Naive thymus-derived CD8-positive, alpha-beta T cell (primary cell): ENCODE results near the gene TRPV3. TPM values are rescaled to one million over a fixed set of nuclear protein-coding genes. Genes with fewer than 3 reads are reported as not detected.
"Not testable (repeated sequence)": the region's sequence is repeated elsewhere in the genome, so short reads cannot be mapped to it uniquely, and the experiment has no call there.

Experiments
- ATAC-seq, 2 donors: fragments of 150-1000 bp; cut with Tn5 transposase in 1 of 2; sonication (Bioruptor Pico), chemical (Tn5 transposase) in 1 of 2; 1 replicate in 1 of 2; 2 replicates in 1 of 2; pipeline ENCODE4 v1.10.0; 2021; ENCODE audit warnings: mild to moderate bottlenecking in 2 of 2, moderate library complexity in 2 of 2
- POLR2A ChIA-PET: fragments of 350-600 bp; sonication (Branson Sonifier 250); formaldehyde crosslinking; loops from one replicate; lab custom pipeline; 2021; ENCODE audit warnings: antibody characterized with exemption; lab: Charles Lee
- DNase-seq, 10 donors: peaks; one replicate each; pipeline versions ENCODE4 v3.0.0 to v3.0.0-alpha.2; 2020 to 2022
- H3K27ac Mint-ChIP-seq, 10 donors: one replicate each; pipeline ENCODE4 v1.8.0; 2020 to 2022; ENCODE audit warnings: mild to moderate bottlenecking in 10 of 10, mixed read lengths in 10 of 10, moderate library complexity in 4 of 10, inconsistent platforms in 1 of 10
- H3K27me3 Mint-ChIP-seq, 5 donors: one replicate each; pipeline ENCODE4 v1.8.0; 2021 to 2022; ENCODE audit warnings: mixed read lengths in 5 of 5
- H3K36me3 Mint-ChIP-seq, 3 donors: one replicate each; pipeline ENCODE4 v1.8.0; 2020 to 2022; ENCODE audit warnings: mixed read lengths in 3 of 3, mild to moderate bottlenecking in 2 of 3, inconsistent platforms in 1 of 3
- H3K4me1 Mint-ChIP-seq, 4 donors: one replicate each; pipeline ENCODE4 v1.8.0; 2021 to 2022; ENCODE audit warnings: mixed read lengths in 4 of 4
- H3K4me3 Mint-ChIP-seq, 10 donors: one replicate each; pipeline ENCODE4 v1.8.0; 2020 to 2022; ENCODE audit warnings: mild to moderate bottlenecking in 10 of 10, mixed read lengths in 10 of 10, moderate library complexity in 6 of 10, inconsistent platforms in 1 of 10
- H3K9me3 Mint-ChIP-seq, 9 donors: one replicate each; pipeline ENCODE4 v1.8.0; 2020 to 2022; ENCODE audit warnings: mixed read lengths in 9 of 9, mild to moderate bottlenecking in 3 of 9, inconsistent platforms in 1 of 9, moderate library complexity in 1 of 9
- polyA plus RNA-seq, 3 donors: library from polyadenylated mRNA; unstranded; fragments of 300-500 nt; fragmentation: Illumina TruSeq; gene quantifications; one replicate each; pipeline ENCODE4 v1.2.3, GENCODE V29; 2021
- total RNA-seq, 8 experiments: library from RNA in 2 of 8; stranded (reverse) in 2 of 8; gene quantifications; one replicate each; pipeline ENCODE4 v1.2.3 and lab custom pipeline; 2021 to 2026

Gene TRPV3
- total and polyA plus RNA-seq, 5 experiments from 2014 or later = 0.13 to 0.47 (median 0.38) TPM; not detected in 2

DNA sequence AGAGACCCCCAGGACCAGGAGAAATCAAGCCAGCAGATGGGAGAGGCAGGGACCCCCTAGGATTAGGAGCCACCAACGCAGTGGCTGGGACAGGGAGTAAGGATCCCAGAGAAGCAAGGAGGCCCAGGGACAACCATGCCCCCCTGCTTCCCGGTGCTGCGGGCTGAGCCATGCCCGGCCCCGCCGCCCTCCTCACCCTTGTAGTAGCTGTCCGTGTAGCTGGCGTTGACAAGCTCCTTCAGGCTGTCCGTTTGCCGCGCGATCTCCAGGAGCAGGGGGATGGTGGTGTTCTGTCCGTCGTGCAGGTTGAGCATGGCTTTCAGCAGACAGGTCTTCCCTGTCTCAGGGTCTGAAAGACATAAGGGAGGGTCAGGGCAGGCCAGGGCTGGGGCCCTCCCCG is 33.2 kb upstream of the TRPV3 start:
- no peak overlapping the region for H3K4me3 Mint-ChIP-seq
- DNase-seq = peak in 1 of 10 donors; percentile 32
- H3K27ac Mint-ChIP-seq = no peak overlapping the region
- POLR2A ChIA-PET = no interaction called here
- H3K9me3 Mint-ChIP-seq = no peaks in the 10 kb centered on the region
- peaks cover 0 to 1% (median 0%) of the 10 kb centered on the region in 4 donors for H3K4me1 Mint-ChIP-seq
- peaks cover 0 to 31% (median 8%) of the 10 kb centered on the region in 3 donors for H3K36me3 Mint-ChIP-seq
- no peak for ATAC-seq
- no peaks in the 10 kb centered on the region for H3K27me3 Mint-ChIP-seq

DNA sequence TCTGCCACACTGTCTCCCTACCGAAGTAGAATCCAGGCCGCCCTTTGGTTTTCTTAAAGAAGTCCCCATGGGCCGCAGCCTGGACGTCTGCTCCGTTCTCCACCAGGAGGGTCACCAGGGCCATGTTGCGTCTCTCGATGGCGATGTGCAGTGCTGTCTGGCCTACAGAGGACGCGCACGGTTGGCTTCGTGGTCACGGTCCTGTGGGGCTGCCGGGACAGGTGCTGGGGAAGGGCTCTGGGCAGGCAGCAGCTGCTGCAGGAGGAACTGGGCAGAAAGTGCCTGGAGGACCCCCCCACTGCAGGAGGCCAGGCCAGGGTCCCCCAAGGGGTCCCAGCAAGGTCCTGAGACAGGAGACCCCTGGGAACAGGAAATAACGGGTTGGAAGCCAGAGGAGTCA is 32.6 kb upstream of the TRPV3 start:
- H3K4me3 Mint-ChIP-seq = no peak overlapping the region
- no peaks in the 10 kb centered on the region for H3K9me3 Mint-ChIP-seq
- no peaks in the 10 kb centered on the region for H3K27me3 Mint-ChIP-seq
- peaks cover 0 to 35% (median 8%) of the 10 kb centered on the region in 3 donors for H3K36me3 Mint-ChIP-seq
- peaks cover 0 to 1% (median 0%) of the 10 kb centered on the region in 4 donors for H3K4me1 Mint-ChIP-seq
- ATAC-seq = no peak
- DNase-seq = no peak
- no peak overlapping the region for H3K27ac Mint-ChIP-seq
- POLR2A ChIA-PET = no interaction called here

DNA sequence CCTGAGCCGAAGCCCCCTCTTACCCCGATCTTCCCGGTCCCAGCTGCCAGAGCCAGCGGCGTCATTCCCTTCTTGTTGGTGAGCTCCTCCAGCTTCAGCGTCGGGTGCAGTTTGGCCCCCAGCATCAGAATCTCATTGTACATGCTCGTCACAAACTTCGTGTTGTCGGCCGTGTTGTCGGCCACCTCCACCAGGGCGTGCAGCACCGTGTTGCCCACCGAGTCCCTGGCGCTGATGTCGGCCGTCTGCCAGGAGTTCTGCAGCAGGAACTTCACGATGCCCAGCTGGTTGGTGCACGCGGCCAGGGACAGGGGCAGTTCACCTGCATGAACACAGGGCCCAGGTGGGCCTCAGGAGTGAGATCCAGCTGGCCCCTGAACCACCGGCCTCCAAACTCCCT is 32.2 kb upstream of the TRPV3 start:
- DNase-seq (no peak), ATAC-seq (no peak)
- Mint-ChIP-seq H3K36me3 (peaks cover 0 to 36% (median 8%) of the 10 kb centered on the region in 3 donors), H3K27ac (no peak overlapping the region), H3K4me1 (peaks cover 0 to 1% (median 0%) of the 10 kb centered on the region in 4 donors), H3K4me3 (no peak overlapping the region), H3K9me3 (no peaks in the 10 kb centered on the region), H3K27me3 (no peaks in the 10 kb centered on the region)
- POLR2A ChIA-PET = no interaction called here

DNA sequence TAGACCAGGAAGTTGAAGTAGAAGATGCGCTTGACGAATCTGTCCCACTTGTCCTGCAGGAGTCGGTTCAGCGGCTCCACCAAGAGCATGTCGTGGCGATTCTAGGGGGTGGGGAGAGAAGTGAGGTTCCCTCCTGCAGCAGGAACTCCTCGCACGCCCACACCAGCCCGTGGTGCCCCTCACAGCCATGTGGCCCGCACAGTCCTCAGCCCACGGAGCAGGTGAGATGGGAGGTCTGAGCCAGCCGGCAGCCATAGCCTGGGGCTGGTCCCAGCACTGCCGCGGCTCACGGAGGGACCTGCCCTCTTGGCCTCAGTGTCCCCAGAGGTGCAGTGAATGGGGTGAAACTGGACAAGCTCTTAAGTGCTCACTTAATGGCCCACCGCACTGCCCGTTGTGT is 28.2 kb upstream of the TRPV3 start:
- ATAC-seq = no peak
- no peak overlapping the region for H3K27ac Mint-ChIP-seq
- DNase-seq = no peak
- POLR2A ChIA-PET = no interaction called here
- no peaks in the 10 kb centered on the region for H3K9me3 Mint-ChIP-seq
- no peak overlapping the region for H3K4me3 Mint-ChIP-seq
- no peaks in the 10 kb centered on the region for H3K4me1 Mint-ChIP-seq
- no peaks in the 10 kb centered on the region for H3K27me3 Mint-ChIP-seq
- peaks cover 0 to 40% (median 10%) of the 10 kb centered on the region in 3 donors for H3K36me3 Mint-ChIP-seq

DNA sequence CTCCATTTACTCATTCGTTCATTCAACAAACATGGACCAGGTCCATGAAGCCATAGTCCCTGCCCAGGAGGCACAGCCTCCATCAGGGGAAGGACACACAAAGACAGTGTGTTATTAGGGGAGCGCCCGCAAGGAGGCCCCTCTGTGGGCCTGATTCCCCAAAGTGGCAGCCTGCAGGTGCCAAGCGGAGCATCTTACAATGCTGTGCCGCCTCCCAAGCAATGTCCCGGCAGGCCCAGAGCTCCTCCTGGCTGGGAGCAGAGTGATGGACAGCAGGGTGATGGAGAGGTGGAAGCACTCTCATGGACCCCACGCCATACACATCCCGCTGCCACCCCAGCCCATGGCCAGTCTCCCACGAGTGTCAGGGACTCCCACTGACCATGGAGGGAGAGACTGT is 25.8 kb upstream of the TRPV3 start:
- Mint-ChIP-seq H3K4me3 (no peak overlapping the region), H3K4me1 (no peaks in the 10 kb centered on the region), H3K27me3 (no peaks in the 10 kb centered on the region), H3K27ac (no peak overlapping the region), H3K9me3 (no peaks in the 10 kb centered on the region), H3K36me3 (peaks cover 0 to 35% (median 18%) of the 10 kb centered on the region in 3 donors)
- ATAC-seq (no peak), DNase-seq (no peak)
- POLR2A ChIA-PET = no interaction called here

DNA sequence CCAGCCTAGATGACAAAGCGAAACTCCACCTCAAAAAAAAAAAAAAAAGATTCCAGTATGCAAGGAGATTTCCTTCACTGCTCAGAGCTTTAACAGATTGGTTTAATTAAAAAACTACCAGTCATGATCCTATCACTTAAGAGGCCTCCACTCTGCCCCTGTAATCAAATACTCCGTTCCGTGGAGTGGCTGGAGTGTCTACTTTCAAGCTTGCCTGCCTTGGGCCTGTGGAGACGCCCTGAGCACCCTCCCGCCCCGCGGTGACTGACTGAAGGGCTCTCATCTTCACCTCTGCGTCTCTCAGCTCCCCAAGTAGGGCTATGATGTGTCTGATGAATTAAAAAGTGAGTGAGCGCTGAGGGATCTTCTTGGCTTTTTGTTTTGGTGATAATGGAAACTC is 25.3 kb upstream of the TRPV3 start:
- DNase-seq (no peak), ATAC-seq (no peak)
- Mint-ChIP-seq H3K36me3 (peaks cover 0 to 35% (median 19%) of the 10 kb centered on the region in 3 donors), H3K4me3 (no peak overlapping the region), H3K9me3 (no peaks in the 10 kb centered on the region), H3K27ac (no peak overlapping the region), H3K4me1 (no peaks in the 10 kb centered on the region), H3K27me3 (no peaks in the 10 kb centered on the region)
- POLR2A ChIA-PET = interaction anchor here (0.7 kb wide), 1 partner anchor 29 kb away, joined by 3 read pairs; no protein-coding TSS in a partner anchor

DNA sequence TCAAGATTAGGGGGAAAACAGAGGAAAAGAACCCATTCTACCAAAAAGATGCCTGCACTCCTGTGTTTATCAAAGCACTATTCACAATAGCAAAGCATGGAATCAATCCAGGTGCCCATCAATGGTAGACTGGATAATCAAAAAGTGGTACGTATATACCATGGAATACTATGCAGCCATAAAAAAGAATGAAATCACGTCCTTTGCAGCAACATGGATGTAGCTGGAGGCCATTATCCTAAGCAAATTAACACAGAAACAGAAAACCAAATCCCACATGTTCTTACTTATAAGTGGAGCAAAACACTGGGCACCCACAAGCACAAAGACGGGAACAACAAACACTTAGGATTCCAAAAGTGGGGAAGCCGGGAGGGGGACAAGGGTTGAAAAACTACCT is 21.1 kb upstream of the TRPV3 start:
- H3K36me3 Mint-ChIP-seq = peaks cover 0 to 23% (median 17%) of the 10 kb centered on the region in 3 donors
- POLR2A ChIA-PET, DNase-seq, ATAC-seq, H3K4me3 Mint-ChIP-seq, H3K27me3 Mint-ChIP-seq, H3K9me3 Mint-ChIP-seq, H3K27ac Mint-ChIP-seq, H3K4me1 Mint-ChIP-seq: not testable (repeated sequence)

DNA sequence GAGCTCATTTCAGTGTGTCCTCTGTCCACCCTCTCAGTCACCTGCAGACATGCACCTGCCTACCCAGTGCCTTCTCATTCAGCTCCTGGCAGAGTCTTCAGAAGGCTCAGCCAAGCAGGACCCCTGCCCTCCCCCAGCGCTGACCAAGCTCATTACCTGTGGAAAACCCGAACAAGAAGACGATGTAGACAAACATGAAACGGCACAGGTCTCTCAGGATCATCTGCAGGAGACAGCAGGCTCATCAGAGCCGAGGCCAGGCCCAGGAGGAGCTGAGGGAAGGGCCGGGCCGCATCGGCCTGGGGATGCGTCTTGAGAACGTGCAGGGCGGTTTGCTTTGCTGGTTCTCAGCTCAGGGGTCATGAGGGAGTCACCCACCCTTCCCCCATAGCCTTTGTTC is 19.4 kb upstream of the TRPV3 start:
- Mint-ChIP-seq H3K4me1 (no peaks in the 10 kb centered on the region), H3K27me3 (no peaks in the 10 kb centered on the region), H3K4me3 (no peak overlapping the region), H3K36me3 (peaks cover 0 to 17% (median 17%) of the 10 kb centered on the region in 3 donors), H3K27ac (no peak overlapping the region), H3K9me3 (no peaks in the 10 kb centered on the region)
- ATAC-seq (no peak), DNase-seq (no peak)
- POLR2A ChIA-PET = no interaction called here

DNA sequence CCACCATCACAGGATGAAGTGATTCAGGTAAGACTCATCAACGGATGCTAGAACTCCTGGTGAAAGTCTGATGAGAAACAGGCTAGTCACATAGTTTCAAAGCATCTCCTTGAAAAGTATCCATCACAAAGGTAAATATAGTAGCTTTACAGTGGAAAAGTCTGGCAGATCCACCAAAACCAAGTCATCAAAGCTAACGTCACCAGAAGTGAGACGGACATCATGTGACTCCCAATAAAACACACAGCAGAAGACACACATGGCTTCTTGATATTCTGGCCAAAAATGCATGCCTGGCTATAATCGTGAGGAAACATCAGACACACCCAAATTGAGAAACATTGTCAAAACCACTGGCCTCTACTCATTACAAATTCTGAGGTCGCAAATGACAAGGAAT is 17.9 kb upstream of the TRPV3 start:
- H3K9me3 Mint-ChIP-seq = no peaks in the 10 kb centered on the region
- no peak overlapping the region for H3K27ac Mint-ChIP-seq
- POLR2A ChIA-PET = no interaction called here
- H3K27me3 Mint-ChIP-seq = no peaks in the 10 kb centered on the region
- H3K4me3 Mint-ChIP-seq = no peak overlapping the region
- no peaks in the 10 kb centered on the region for H3K4me1 Mint-ChIP-seq
- ATAC-seq (no peak), DNase-seq (no peak)
- peaks cover 0 to 17% (median 17%) of the 10 kb centered on the region in 3 donors for H3K36me3 Mint-ChIP-seq

DNA sequence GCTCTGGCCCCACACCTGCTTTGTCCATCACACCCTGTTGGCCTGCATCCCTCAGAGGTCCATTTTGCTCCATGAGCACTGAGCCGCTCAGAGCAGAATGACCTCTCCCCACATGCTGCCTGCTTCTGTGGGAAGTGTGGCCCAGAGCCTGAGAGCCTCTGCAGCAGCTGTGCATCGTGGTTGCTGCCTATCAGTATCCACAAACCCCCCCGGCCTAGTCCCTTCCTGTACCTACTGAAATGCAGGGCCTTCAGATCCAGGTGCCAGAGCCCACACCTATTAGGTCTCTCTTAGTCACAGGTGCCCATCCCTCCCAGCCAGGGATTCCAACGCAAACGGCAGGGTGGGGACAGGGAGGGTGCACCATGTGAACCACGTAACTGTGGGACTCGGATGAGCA is 16.6 kb upstream of the TRPV3 start:
- no peak overlapping the region for H3K4me3 Mint-ChIP-seq
- peaks cover 0 to 2% (median 0%) of the 10 kb centered on the region in 4 donors for H3K4me1 Mint-ChIP-seq
- no peaks in the 10 kb centered on the region for H3K9me3 Mint-ChIP-seq
- POLR2A ChIA-PET = no interaction called here
- H3K36me3 Mint-ChIP-seq = peaks cover 0 to 13% (median 9%) of the 10 kb centered on the region in 3 donors
- no peak for DNase-seq
- no peak overlapping the region for H3K27ac Mint-ChIP-seq
- no peaks in the 10 kb centered on the region for H3K27me3 Mint-ChIP-seq
- no peak for ATAC-seq

DNA sequence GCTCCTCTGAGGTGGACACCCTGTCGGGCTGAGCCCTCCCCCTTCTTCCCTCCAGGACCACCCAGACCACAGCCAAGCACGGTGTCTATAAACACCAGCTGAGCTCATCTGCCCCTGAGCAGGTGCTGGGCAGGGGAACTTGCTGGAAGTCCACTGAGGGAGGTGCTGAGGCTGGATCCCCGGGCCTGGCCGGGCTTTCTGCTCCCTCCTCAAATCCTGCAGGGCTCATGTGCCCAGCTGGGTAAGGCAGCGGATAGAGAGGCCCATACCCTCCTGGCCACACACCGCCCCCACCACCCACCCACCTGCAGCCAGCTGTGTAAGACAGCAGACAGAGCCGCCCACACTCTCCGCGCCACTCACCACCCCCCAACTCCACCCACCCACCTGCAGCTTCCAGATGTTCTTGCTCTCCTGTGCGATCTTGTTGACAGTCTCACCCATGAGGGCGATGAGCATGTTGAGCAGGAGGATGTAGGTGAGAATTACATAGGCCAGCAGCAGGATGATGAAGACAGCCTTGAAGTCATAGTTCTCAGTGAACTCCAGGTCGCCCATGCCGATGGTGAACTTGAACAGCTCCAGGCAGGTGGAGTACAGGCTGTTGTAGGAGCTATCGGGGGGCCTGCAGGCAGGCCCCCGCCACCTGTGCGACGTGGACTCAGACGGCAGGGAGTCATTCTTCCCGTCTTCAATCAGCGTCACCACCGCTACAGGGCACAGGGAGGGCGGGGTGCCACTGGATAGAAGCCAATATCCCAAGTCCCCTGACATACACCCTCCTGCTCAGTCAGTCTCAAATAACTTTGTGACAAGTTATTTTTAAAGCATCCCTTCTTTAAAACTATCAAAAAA is 15.9 kb upstream of the TRPV3 start:
- POLR2A ChIA-PET = no interaction called here
- DNase-seq = no peak

DNA sequence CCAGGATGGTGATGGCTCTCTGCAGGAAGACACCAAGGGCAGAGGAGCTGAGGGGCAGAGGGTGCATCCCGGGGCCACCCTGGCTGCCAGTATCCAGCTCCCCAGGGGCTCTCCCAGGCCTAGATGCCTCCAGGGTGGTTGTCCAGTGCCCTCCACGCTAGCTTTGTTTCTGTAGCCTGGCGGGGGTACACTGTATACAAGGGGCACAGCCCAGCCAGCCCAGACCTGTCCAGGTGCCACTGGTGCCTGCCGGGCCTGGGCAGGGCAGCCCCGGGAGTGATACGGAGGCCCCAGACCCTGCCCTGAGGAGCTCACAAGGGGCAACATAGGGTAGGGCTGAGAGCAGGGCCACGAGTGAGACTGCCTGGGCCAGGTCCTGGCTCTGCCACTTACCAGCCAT is 14.6 kb upstream of the TRPV3 start:
- no peak overlapping the region for H3K27ac Mint-ChIP-seq
- H3K27me3 Mint-ChIP-seq = no peaks in the 10 kb centered on the region
- no peak for DNase-seq
- H3K4me3 Mint-ChIP-seq = no peak overlapping the region
- no peak for ATAC-seq
- H3K9me3 Mint-ChIP-seq = no peaks in the 10 kb centered on the region
- H3K4me1 Mint-ChIP-seq = peaks cover 0 to 2% (median 0%) of the 10 kb centered on the region in 4 donors
- POLR2A ChIA-PET = no interaction called here
- peaks cover 0 to 14% (median 2%) of the 10 kb centered on the region in 3 donors for H3K36me3 Mint-ChIP-seq

More for the DNA sequence above, 15.9 kb upstream of the TRPV3 start:
- no peaks in the 10 kb centered on the region for H3K27me3 Mint-ChIP-seq
- peaks cover 0 to 2% (median 0%) of the 10 kb centered on the region in 4 donors for H3K4me1 Mint-ChIP-seq
- no peak overlapping the region for H3K27ac Mint-ChIP-seq
- no peak for ATAC-seq
- H3K4me3 Mint-ChIP-seq = no peak overlapping the region
- peaks cover 0 to 11% (median 3%) of the 10 kb centered on the region in 3 donors for H3K36me3 Mint-ChIP-seq
- H3K9me3 Mint-ChIP-seq = no peaks in the 10 kb centered on the region

DNA sequence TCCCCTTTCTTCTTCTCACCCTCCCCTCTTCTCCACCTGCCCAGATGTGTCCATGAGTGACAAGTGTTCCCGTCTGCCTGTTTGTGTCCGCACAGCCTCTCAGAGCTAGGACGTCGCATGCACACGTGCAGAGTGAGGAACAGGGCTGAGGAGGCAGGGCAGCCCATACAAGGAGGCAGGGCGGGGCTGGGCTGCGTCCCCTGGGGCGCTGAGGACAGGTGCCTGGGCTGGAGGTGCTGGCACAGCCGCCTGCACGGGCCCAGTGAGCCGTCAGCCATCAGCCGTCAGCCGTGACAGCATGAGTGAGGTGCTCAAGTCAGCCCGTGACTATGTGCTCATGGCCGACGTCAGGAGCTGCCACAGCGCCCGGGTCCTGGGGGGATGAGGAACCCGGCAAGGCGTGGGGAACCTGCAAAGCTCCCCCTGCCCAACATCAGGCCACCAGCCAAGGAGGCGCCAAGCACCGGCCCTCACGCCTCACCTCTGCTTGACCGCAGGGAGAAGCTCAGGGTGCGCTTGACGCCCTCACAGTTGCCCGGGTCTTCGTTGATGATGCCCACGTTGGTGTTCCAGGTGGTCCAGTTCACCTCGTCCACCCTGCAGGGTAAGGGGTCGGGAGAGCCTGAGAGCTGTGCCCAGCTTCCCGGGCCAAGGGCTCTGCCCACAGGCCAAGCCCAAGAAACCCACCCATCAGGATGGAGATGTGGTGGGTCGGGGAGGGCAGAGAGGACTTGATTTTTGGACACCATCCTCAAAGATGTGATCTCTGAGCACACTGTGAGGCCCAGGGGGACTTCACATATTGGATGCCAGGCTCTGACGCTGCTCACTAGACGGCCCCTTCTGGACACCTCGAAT is 13.7 kb upstream of the TRPV3 start:
- DNase-seq (no peak), ATAC-seq (no peak)
- POLR2A ChIA-PET = no interaction called here
- peaks cover 0 to 14% (median 0%) of the 10 kb centered on the region in 3 donors for H3K36me3 Mint-ChIP-seq
- no peak overlapping the region for H3K27ac Mint-ChIP-seq
- H3K27me3 Mint-ChIP-seq = no peaks in the 10 kb centered on the region
- H3K9me3 Mint-ChIP-seq = no peaks in the 10 kb centered on the region
- H3K4me1 Mint-ChIP-seq = peaks cover 0 to 2% (median 0%) of the 10 kb centered on the region in 4 donors
- no peak overlapping the region for H3K4me3 Mint-ChIP-seq
